Right kidney (tissue), 1 donor: ENCODE measurements around the gene MARK3.

Source experiments
- DNase-seq: peaks from one replicate; pipeline ENCODE4 v3.0.0-alpha.2; 2016

The MARK3 gene

DNA sequence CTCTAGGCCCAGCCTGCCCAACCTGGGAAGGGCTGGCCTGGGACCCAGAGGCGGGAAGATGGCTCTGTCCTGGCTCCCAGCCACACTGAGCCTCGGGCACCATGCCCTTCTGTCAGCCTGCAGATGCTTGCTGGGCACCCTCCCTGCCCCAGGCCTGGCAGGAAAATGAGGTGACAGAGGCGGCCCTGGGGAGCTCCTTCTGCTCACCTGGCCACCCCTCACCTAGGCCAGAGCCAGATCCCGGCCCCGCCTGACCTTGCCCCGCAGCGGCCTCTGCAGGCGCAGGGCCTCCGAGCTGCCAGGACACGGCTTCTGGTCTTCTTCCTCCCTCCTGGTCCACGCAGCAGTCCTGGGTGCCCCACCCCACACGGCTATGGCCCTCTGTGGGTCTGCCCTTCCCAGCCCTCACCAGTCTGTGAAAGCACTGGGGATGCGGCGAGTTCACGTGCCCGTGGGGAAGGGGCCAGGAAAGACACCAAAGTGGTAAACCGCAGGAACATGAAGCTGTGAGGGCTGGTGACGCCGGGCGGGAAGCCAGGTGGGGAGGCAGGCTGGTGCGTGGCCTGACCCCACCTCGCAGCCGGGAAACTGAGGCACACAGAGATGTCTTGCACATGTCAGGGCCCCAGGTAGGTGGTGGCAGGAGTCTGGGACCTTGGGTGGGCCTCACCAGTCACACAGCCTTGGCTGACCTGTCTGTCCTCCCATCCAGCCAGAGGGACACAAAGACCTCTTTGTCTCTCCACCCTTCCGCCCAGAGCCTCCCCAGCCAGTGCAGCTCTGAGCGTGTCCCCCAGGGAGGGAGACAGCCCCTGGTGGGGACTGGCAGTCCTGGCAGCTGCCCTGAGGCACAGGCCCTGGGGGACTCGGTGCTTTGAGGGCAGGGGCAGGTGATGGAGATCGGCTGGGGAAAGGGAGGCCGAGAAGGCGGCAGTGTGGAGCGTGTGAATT is 164.4 kb downstream of the MARK3 start:
- no peak for DNase-seq

DNA sequence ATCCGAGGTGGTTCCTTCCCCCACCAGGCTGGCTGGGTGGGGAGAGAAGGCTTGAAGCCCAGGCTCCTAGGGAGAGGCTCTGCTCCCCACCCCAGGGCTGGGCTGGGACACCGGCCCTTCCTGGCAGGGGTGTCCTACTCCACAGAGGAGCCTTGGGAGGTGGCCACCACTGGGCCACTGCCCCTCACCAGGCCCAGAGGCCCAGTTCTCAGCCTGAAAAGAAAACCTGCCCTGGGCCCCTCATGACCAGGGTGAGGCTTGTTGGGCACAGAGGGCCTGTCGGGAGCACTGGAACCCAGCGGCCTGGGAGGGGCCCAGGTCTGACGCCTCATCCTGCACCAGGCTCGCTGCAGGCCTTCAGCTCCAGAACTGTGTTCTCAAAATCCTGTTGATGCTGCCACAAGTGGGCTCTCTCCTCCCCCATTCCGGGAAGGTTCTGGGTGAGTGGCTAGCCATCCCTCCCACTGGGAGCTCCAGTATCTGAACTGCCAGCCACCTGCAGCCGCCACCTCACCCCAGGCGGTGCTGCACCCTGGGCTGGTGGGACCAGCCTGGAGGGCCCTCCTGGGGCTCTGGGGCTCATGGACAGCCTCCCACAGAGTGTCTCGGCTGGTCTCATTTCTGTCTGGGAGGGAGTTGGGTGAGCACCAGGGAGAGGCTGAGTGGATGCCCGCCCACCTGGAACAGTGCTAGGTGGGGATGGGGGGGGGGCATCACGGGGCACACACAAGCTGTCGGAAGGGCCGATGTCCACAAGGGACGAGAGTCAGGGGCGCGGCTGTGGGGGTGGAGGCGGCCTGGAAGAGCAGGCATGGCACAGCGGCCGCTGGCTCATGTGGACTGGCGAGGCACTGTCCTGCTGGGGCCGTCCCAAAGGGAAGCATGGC is 165.5 kb downstream of the MARK3 start:
- DNase-seq = peak; percentile 74

DNA sequence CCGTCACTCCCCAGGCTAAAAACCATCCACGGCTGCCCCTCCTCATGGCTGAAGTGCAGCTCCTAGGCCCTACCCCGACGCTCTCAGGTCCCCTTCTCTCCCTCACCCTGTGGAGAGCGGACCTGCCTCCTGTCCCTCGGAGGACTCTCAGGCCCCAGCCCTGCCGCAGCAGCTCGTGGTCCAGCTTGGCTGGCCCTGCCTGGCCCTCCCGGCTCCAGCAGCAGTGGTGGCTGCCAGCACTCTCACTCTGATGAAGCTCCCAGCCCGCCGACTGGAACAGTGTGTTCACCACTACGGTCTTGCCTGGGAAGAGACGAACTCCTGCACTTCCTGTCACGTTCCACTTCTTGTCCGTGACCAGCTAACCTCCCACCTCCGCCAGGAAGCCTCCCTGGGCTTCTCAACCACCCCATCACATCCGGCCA is 166.1 kb downstream of the MARK3 start:
- DNase-seq = peak; percentile 68

DNA sequence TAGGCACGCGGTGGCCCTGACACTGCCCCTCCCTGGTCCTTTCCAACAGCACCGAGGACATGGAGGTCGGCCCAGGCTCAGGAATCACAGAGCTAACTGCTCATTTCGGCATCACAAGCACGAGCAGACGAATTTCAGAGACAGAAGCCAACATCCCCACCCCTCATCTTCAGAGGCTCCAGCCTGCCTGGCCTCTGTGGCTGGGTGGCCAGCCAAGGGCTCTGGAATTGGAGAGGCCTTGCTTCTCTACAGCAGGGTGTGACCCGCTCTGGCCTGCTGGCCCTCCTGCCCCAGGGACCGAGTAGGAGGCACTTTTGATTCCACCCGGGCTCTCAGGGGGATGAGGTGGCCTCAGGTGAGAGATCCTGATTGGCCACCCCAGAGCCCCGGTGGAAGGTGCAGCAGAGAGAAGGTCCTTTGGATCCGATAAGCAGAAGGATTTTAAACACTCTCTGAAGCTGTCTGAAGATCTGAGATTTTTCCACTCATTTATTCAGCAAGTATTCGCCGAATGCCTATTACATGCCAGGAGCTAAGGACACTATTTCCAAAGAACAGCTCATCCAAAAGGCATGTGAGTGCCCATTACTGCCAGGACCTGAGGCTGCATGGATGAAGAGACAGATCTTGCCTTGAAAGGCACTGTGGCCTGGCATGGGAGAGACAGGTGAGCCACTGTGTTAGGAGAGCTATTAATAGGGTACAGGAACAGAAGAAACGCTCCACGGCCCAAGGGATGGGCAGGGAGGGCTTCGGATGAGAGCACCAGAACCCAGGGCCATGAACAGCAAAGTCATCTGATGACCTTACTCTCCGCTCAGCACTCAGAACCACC is 167.0 kb downstream of the MARK3 start:
- no peak for DNase-seq

DNA sequence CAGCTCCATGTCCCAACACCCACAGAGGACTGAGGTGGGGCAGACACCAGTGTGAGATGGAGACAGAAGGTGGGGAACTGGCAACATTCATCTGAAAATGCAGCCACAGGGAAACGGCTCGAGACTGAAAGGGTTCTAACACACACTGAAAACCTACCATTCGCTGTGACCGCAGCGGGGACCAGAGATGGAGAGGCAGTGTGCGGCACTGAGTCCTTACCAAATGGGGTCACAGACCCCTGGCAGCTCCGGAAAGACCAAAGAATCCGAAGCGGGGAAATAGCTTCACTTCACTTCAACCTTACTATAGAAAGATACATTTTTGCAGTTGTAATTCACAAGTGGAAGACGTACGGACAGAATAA is 167.6 kb downstream of the MARK3 start:
- DNase-seq = no peak
